Activated gamma-delta T cell (primary cell): Measurements from ENCODE around the gene CCL14.

Source experiments
- DNase-seq: peaks from one replicate; lab custom pipeline; 2025; lab: John Stamatoyannopoulos, UW

The CCL14 gene

DNA sequence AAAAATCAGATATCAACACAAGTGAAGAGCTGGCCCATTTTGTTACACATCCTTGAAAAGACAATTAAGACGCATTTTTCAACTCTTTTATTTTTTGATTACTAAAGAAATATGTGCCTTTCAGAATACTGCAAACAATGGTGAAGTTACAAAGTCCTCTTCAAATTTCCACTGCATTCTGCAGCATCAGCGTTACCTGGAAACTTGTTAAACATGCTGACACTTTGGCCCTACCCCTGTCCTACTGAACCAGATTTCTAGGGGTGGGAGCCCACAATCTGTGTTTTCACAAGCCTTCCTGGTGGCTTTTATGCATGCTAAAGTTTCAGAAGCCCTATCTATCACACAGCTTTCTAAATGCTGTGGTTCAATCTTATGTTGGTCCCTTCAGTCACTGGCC is 4.5 kb upstream of the CCL14 start:
- no peak for DNase-seq

DNA sequence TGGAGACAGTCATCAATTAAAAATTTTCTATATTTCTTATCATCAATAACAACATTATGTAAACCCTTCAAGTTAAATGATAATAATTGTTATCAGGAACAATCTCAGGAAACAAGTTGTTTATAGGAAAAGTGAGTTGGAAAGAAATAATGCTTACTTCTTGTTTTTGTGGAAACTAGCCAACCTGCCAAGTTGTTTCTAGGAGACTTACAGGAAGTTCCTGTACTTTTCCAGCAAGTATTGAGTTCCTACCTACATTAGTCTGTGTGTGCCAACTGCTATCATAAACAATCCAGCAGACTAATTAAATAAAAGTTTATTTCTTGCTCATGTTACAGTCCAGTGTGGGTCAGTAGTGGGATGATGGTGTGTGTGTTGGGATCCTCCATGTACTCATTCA is 1.6 kb upstream of the CCL14 start:
- DNase-seq = no peak

DNA sequence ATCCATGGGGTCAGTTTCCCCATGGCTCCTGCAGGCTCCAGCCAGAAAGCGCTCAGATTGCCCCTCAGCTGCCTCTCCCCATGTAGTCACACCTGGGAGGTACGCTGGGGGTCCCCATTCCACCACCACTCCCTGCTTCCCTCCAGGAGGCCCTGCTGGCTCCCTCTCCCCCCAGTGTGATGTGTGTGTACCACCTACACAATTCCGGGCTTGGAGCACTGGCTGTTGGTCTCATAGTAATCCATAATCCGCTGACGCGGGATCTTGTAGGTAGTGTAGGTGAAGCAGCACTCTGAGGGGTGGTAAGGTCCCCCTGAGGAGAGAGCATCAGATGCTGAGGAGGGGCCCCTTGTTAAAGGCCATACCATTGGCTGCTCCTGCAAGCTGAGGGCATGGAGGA is 2.4 kb downstream of the CCL14 start:
- no peak for DNase-seq

DNA sequence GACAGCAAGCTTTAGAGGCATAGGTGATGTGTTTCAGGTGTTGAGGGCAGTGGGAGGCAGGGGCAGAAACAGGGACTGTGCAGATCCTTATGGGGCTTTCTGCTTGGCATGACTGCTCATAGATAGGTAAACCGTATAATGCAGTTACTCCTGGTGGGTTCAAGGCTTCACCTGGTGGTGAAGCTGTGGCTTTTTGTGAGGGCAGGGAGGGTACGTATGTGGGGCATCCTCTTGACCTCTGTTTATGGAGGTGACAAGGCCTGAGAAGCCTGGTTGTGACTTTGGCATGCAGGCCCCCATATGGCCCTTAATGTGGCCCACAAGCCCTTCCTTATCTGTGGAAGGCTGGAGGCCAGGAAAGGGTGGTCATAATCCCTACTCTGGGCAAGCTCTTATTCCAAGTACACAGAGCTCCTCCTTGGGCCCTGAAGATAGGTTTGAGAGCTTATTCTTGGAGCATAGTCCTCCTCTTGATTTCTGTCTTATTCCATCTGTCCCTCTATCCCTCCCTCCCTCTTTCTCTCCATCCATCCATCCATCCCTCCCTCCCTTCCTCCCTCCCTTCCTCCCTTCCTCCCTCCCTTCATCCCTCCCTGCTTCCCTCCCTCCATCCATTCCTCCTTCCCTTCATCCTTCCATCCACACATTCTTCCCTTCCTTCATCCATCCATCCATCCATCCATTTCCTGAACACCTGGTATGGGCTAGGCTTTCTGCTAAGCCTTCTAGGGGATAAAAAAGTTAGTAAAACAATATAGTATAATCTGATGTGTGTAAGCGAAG is 3.9 kb downstream of the CCL14 start:
- no peak for DNase-seq

DNA sequence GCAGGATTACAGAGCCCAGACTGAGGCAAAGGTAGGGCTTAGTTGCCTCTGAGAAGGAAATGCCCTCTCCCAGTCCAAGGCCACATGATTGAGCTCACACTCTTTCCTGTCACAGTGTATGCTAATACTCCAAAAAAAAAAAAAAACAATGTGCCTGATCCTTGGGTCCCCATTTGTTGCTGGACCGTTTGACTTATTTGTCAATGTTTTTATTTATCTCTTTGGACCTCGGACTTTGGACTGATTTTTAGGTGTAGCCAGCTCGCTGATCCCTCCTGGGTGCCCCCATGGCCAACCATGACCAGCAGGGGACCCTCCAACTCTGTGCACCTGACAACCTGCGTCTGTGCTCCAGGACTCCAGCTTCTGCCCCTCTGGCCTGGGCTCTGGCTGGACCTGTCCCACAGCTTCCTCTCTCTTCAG is 4.6 kb downstream of the CCL14 start:
- no peak for DNase-seq

DNA sequence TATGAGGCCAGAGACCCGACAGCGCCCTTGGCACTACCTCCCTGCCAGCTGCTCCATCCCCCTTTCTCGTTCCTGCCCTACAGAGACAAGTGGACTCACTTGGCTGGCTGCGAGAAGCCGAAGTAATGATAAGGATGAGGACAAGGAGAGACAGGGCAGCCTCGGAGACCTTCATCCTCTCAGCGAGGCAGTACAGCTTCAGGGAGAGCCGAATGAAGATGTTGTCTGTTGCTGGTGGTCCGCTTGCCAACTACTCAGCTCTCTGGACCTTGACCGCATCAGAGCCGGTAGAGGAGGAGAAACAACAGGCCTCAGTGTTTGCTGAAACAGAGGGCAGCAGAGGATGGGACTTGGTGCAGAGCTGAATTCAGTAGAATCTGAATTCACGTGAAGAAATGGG is 5.3 kb downstream of the CCL14 start, which contains the start of gene CCL16:
Gene CCL16, minus strand, starts transcription at position 252 of the 400 bp plus-strand sequence. Its CDS starts 77 bp downstream, at position 175.
- no peak for DNase-seq

DNA sequence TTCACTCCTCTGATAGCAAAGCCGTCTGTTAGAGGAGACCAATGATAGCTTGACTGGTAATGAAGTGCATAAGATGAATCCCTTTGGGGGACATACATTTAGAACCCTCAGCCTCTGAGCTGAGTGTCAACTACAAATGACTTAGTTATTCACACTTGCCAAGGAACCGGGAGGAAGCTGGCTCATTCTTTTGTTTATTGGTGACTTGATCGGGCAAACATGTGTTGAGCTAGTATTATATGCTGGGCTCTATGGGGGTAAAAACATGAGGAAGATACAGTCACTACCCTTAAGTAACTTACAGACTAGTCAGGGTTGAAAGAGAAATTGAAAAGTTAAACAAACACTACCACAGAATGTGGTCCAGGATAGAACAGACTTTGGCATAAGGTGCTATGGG is 8.2 kb downstream of the CCL14 start:
- no peak for DNase-seq

DNA sequence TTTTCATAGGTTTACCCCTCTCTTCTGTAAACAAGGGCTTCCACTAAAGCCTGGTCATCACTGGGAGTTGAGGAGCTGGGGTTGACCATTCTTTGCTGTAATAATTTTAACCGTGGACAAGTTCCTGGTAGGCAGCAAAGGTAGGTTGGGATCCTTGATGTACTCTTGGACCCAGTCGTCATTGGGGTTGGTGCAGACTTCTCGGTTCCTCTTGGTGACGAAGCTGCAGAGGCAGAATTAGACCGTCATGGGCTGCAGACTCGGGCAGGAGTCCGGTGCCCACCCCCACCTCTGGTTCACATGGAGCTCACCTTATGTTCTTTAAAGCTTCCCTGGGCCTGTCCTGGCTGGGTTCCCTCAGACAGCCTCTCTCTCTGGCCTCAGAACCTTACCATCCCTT is 9.0 kb downstream of the CCL14 start:
- no peak for DNase-seq

DNA sequence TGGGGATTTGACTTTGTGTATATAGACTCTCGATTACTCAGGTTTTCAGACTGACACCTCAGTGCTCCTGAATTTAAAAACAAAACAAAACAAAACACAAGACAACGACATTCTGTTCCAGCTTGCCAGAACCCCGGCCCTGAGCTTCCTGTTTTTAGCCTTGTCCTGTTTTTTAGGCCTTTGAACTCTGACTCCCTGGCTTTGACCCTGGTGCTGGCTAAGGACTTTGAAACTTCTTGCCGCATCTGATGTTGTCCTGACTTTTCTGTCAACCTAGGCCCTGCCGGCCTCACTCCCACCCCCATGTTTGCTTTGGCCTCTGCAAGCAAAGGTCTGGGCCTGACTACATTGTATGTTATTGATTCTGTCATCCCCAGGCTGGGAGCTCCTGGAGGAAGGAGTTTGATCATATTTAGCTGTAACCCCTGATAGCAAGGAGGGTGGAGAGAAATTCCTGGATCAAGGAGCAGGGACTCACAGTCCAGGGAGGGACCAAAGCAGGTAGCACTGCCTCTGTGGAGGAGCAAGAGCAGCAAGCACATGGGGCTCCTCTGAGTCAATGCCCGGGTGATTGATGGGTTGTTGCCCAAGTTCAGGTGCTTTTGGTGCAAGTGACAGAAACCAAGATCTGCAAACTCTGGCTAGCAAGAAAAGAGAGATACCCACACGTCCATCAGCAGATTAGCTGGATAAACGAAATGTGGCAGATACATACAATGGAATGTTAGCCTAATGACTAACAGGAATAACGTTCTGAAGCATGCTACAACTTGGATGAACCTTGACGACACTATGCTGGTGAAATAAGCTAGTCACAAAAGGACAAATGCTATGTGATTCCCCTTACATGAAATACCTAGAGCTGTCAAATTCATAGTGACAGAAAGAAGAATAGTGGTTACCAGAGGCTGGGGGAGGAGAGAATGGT is 12.9 kb downstream of the CCL14 start:
- no peak for DNase-seq

DNA sequence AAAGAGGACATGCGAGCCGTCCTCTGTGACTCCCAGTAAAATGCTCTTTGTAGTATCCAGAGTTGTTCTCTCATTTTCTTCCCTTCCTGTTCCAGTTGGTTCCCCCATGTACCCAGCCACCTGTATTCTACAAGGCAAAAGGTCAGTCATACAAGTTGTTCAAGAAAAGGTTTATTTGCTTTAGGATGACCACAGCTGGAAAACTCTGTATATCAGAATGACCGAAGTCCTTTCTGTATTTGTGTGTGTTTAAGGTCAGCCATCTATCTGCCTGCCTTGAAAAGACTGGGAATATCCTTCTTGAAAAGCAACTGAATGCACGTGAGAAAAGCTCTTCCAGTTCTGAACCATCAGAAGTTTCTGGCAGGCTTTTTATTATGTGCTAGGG is 13.6 kb downstream of the CCL14 start:
- DNase-seq = no peak

DNA sequence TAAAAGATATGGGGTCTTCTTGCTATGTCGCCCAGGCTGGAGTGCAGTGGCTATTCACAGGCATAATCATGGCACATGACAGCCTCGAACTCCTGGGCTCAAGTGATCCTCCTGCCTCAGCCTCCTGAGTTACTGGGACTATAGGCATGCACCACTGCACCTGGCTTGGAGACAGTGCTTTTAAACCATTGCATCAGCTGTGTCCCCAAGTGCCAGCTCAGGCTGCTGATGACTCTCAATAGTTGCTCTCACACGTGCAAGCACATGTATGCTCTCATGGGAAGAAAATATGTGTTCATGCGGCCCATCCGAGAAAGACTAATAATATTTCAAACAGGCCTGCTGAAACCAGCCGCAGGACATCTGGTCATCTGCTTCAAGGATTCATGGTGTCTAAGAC is 14.0 kb downstream of the CCL14 start:
- no peak for DNase-seq

DNA sequence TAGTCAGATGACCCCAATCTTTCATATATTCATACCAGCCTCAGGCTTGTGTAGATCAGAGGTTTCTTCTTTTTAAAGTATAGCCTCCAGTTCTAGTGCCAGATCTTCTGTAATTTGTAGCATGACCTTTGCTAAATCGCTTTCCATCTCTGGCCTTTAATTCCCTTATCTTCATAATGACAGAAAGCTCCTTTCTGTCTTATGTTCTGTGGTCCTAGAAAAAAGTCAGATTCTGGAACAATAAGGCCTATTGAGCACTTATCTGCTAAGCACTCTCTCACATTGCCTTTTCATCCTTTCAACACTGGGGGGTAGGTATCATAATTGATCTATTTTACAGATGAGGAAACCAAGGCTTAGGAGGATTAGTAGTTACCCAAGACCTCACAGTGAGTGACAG is 14.5 kb downstream of the CCL14 start:
- no peak for DNase-seq

DNA sequence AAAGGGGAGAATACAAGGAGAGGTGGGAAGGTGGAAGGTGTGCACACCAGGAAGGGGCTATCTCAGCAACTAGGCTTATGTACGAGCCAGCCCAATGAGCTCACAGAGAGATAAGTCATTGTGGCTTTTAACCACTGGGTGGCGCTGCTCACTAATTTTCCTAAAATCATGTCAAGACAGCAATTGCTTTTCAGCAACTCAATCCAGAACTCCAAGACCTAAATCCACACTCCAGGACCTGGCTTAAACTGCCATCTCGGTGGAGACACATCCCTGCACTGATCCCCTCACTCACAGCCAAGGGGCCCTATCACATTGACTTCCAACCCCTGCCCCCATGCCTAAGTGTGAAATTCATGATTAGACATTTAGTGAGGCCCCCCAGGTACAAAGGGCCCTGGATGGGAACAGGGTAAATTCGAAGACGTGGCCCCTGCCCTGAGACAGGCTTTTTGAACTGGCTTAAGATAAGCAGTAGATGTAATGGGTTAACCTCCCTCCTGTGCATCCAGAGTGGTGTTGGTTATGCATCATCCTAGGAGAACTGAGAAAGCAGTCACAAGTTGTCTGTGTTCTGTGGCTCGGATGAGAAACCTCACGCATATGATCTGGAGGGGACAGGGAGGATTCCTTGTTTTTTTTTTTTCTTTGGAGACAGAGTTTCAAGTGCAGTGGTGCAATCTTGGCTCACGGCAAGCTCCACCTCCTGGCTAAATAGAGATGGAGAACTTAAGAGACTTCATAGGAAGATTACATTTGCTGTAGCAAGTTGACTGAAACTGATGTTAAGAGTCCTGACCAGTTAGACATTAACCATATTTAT is 16.8 kb downstream of the CCL14 start:
- no peak for DNase-seq

DNA sequence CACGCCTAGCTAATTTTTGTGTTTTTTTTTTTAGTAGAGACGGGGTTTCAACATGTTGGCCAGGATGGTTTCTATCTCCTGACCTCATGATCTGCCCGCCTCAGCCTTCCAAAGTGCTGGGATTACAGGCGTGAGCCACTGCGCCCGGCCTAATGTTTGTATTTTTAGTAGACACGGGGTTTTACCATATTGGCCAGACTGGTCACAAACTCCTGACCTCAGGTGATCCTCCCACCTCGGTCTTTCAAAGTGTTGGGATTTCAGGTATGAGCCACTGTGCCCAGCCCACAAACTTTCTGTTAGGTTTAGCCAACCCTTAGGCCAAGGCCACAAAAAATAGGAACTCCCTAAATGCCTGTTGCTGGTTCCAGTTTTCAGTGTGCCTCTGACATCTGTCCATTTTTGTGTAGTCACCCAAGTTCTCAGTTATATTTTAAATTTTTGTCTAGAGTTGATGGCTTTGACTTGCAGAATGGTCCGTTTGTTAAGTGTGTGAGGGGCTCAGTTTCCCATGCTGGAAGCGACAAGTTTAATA is 17.9 kb downstream of the CCL14 start:
- DNase-seq = no peak

DNA sequence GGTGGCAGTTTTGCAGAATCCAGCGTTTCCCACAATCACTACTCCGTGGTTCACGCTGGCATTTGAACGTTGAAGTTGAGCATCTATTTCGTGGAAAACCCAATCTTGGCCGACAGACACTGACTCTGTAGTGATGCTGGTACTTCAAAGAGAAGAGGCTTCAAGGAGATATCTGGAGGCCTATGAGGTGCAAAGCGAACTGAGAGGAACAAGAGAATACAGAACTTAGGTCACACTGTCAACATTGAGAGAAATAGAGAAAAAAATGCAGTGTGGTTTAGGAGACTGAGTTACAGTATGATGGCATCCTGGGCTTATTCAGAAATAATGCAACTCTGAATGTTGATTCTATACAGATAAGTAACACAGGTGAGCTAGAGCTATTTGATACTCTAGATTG is 21.3 kb downstream of the CCL14 start:
- DNase-seq = no peak

DNA sequence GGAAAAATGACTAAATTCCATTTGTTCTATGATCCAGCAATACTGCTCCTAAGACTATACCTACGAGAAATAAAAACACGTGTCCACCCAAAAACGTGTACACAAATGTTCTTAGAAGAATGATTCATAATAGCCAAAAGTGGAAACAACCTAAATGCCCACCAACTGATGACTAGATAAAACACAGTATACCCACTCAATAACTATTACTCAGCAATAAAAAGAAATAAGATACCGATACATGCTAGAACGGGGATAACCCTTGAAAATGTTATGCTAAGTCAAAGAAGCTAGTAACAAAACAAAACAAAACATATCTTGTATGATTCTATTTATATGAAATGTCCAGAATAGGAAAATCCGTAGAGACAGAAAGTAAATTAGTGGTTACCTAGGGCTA is 22.9 kb downstream of the CCL14 start:
- DNase-seq = no peak

DNA sequence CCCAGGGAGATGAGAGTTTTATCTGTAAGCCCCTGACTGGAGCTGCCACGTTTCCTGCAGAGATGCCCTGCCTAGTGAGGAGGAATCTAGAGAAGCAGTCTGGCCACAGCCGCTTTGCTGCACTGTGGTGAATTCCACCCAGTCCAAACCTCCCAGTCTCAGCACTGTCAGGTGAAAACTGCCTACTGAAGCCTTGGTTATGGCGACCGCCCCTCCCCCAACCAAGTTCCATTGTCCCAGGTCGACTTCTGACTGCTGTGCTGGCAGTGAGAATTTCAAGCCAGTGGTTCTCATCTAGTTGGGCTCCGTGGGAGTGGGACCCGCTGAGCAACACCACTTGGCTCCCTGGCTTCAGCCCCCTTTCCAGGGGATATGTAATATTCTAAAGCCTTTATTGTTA is 32.8 kb downstream of the CCL14 start:
- DNase-seq = no peak

DNA sequence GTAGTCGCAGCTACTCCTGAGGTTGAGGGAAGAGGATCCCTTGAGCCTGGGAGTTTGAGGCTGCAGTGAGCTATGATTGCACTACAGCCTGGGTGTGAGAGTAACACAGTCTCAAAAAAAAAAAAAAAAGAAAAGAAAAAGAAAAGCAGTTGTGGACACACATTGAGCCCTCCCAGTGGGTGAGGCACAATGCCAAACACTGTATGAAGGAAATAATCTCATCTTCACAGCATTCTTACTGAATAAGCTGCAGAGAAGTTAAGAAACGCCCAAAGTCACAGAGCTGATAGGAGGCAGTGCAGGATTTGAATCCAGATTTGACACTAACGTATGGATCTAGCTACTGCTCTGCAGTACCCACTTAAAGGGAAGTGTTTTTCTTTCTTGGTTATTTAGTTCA is 37.1 kb downstream of the CCL14 start:
- DNase-seq = no peak

DNA sequence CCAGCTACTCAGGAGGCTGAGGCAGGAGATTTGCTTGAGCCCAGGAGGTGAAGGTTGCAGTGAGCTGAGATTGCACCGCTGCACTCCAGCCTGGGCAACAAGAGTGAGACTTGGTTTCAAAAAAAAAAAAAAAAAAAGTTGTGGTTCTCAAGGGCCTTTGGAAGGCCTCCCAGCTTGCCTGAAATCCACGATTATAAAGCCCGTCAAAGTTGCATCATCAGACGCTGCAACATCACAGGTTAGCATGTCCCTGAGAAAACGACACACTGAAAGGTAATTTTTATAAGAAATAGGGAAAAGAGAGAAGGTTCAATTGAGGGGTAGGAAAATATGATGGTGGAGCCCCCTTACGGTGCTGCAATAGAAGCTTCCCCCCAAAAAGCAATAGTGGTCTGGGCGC is 38.4 kb downstream of the CCL14 start:
- DNase-seq = no peak

DNA sequence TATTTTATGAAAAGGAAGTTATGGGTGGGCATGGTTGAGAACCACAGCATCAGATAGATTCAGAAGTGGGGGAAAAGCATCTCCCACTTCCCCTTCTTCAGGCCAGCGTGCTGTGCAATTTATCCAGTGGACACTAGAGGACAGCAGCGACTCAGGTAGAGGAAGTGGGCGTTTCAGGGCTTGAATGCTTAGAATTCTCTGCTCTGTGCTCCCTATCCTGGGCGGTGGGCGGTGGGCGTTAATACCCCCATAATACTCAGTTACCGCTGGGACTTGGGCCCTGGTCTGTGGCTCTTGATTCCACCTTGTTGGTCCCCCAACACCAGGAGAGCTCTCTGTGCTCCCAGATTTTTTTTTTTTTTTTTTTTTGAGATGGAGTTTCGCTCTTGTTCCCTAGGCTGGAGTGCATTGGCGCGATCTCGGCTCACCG is 39.4 kb downstream of the CCL14 start:
- no peak for DNase-seq

DNA sequence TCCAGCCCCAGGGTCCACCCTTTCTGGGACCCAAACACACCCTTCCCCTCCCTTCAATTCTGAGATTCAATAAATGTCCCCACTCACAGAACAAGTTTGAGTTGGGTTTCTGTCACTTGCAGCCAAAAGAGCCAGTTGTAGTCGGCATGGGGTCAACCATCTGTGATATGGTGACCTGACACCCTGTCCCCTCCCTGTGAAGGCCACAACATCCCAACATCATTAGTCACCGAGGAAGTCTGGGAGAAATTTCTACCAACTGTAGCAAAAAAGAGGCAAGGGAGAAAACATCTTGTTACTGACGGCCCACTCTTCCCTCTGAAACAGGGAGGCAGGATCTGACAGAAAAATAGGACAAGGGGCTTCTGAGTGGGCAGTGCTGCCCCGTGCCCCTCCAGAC is 42.4 kb downstream of the CCL14 start:
- no peak for DNase-seq

DNA sequence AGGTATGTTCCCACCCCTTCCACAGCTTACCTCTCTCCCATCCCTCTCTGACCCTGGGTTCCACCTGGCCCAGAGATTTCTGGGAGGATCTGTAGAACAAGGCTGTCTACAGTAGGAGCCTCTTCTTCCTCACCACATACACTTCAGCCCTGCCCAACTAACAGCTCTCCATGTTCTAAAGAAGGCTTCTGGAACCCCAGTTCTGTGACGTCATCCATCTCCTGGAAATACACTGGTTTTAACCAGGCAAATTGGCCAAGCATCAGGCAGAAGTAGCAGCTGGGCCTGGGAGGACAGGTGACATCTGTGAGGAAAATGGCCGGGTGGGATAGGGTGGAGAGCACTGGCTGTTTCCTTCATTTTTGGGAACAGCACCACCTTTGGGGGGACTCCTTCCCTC is 43.0 kb downstream of the CCL14 start, which contains the start of gene LYZL6:
Gene LYZL6, minus strand, starts transcription at position 177 of the 400 bp plus-strand sequence. CDS start 4,357 bp downstream, outside the sequence.
- DNase-seq = no peak
